Tibial nerve (tissue), 4 donors: ENCODE results near the gene CLEC11A. TPM values are rescaled to one million over a fixed set of nuclear protein-coding genes. Genes with fewer than 3 reads are reported as not detected.

Source experiments
- DNase-seq, 2 donors: peaks; one replicate each; pipeline ENCODE4 v3.0.0-alpha.2; 2019; ENCODE audit warnings: low spot score in 2 of 2
- H3K27ac ChIP-seq, 4 donors: fragments of 200-600 bp; sonication (generic) in 3 of 4; one replicate each; pipeline ENCODE4 v1.5.1; 2017 to 2019; ENCODE audit warnings: mild to moderate bottlenecking in 1 of 4
- H3K27me3 ChIP-seq, 2 donors: fragments of 200-600 bp; sonication (generic) in 1 of 2; one replicate each; pipeline versions ENCODE4 v1.5.1 to v1.6.0; 2017 to 2019
- H3K36me3 ChIP-seq, 3 donors: fragments of 200-600 bp; sonication (generic); one replicate each; pipeline ENCODE4 v1.5.1; 2018 to 2019
- H3K4me1 ChIP-seq, 4 donors: fragments of 200-600 bp; sonication (generic) in 3 of 4; one replicate each; pipeline ENCODE4 v1.5.1; 2017 to 2019
- H3K4me3 ChIP-seq, 4 donors: fragments of 200-600 bp; sonication (generic) in 3 of 4; one replicate each; pipeline ENCODE4 v1.5.1; 2017 to 2019; ENCODE audit warnings: mild to moderate bottlenecking in 1 of 4, moderate library complexity in 1 of 4
- H3K9me3 ChIP-seq, 4 donors: fragments of 200-600 bp; sonication (generic) in 3 of 4; one replicate each; pipeline ENCODE4 v1.5.1; 2017 to 2019
- CTCF ChIP-seq, 5 experiments: fragments of 200-600 bp in 3 of 5; fragments of 450-650 bp in 2 of 5; sonication (generic) in 3 of 5; IDR thresholded peaks; one replicate each; pipeline ENCODE4 v1.5.1; 2016 to 2019; ENCODE audit warnings: antibody characterized with exemption in 5 of 5, mild to moderate bottlenecking in 3 of 5, moderate library complexity in 2 of 5
- EP300 ChIP-seq, 2 donors: sonication (generic); formaldehyde crosslinking; IDR thresholded peaks; one replicate each; pipeline ENCODE4 v1.6.1; 2017; ENCODE audit warnings: antibody characterized with exemption in 2 of 2, mild to moderate bottlenecking in 1 of 2
- POLR2A ChIP-seq, 2 donors: fragments of 450-650 bp; IDR thresholded peaks; one replicate each; pipeline ENCODE4 v1.6.1; 2017; ENCODE audit warnings: antibody characterized with exemption in 2 of 2, mild to moderate bottlenecking in 2 of 2, moderate library complexity in 2 of 2
- WGBS, 2 donors: methylation state at CpG; one replicate each; pipeline ENCODE4 v1.1.5; 2018; 5-methylcytosine and 5-hydroxymethylcytosine counted together
- total RNA-seq, 4 donors: library from RNA; depleted of rRNA; stranded (reverse); fragments of >200 nt; gene quantifications; one replicate each; pipeline ENCODE4 v1.1.0, GENCODE V29; 2016

The CLEC11A gene
- total RNA-seq, 4 donors from 2014 or later, result 13.3 to 53.1 (median 25.9) TPM

GRCh38 chr19:50679177-50680125 is 43.7 kb upstream of the CLEC11A start:
- Histone ChIP-seq H3K4me1 (no peaks in the 10 kb centered on the region), H3K27me3 (no peaks in the 10 kb centered on the region), H3K27ac (no peak overlapping the region), H3K36me3 (no peaks in the 10 kb centered on the region), H3K9me3 (peaks cover 0 to 11% (median 0%) of the 10 kb centered on the region in 4 donors), H3K4me3 (no peak overlapping the region)
- peak; percentile 46 to 70 for DNase-seq
- WGBS, 2 donors, result 11 to 18% methylated on average over 23 of the region's 23 CpGs
- TF ChIP-seq POLR2A (IDR thresholded peaks at IDR 0.05) (no peak), CTCF (IDR thresholded peaks at IDR 0.05) (no peak), EP300 (IDR thresholded peaks at IDR 0.05) (no peak)

GRCh38 chr19:50686310-50687032 is 36.7 kb upstream of the CLEC11A start:
- Histone ChIP-seq H3K36me3 (no peaks in the 10 kb centered on the region), H3K27ac (no peak overlapping the region), H3K4me3 (no peak overlapping the region), H3K9me3 (no peaks in the 10 kb centered on the region), H3K27me3 (peaks cover 0 to 43% of the 10 kb centered on the region in 2 donors), H3K4me1 (no peaks in the 10 kb centered on the region)
- no peak for TF ChIP-seq EP300 (IDR thresholded peaks at IDR 0.05)
- TF ChIP-seq POLR2A (IDR thresholded peaks at IDR 0.05), result no peak
- no peak for TF ChIP-seq CTCF (IDR thresholded peaks at IDR 0.05)
- 23 to 44% methylated on average over 26 to 36 of the region's 50 CpGs for whole genome bisulfite sequencing, 2 donors
- no peak for DNase-seq

- DNase-seq, result no peak
- Histone ChIP-seq H3K36me3 (no peaks in the 10 kb centered on the region), H3K27me3 (peaks cover 2 to 66% of the 10 kb centered on the region in 2 donors), H3K4me1 (no peaks in the 10 kb centered on the region), H3K9me3 (no peaks in the 10 kb centered on the region), H3K27ac (no peak overlapping the region), H3K4me3 (no peak overlapping the region)
- no peak for TF ChIP-seq EP300 (IDR thresholded peaks at IDR 0.05)
- TF ChIP-seq POLR2A (IDR thresholded peaks at IDR 0.05), result no peak
- TF ChIP-seq CTCF (IDR thresholded peaks at IDR 0.05), result no peak
- 70 to 73% methylated on average over 9 to 16 of the region's 19 CpGs for WGBS, 2 donors
These were observed 34.4 kb upstream of the CLEC11A start for GRCh38 chr19:50688766-50689165.

- no peak for TF ChIP-seq CTCF (IDR thresholded peaks at IDR 0.05)
- no peak for TF ChIP-seq EP300 (IDR thresholded peaks at IDR 0.05)
- TF ChIP-seq POLR2A (IDR thresholded peaks at IDR 0.05), result no peak
- no peak for DNase-seq
- H3K36me3 ChIP-seq, result no peaks in the 10 kb centered on the region
- no peak overlapping the region for H3K4me3 ChIP-seq
- H3K27ac ChIP-seq, result no peak overlapping the region
- peaks cover 0 to 4% (median 0%) of the 10 kb centered on the region in 4 donors for H3K4me1 ChIP-seq
- peaks cover 2 to 72% of the 10 kb centered on the region in 2 donors for H3K27me3 ChIP-seq
- no peaks in the 10 kb centered on the region for H3K9me3 ChIP-seq
- 76 to 77% methylated on average over 7 of the region's 7 CpGs for WGBS, 2 donors
These were observed 32.7 kb upstream of the CLEC11A start for GRCh38 chr19:50690439-50690838.
